ENCODE results near the gene HES1. TPM values are rescaled to one million over a fixed set of nuclear protein-coding genes. Genes with fewer than 3 reads are reported as not detected.

Gene HES1
- total and polyA plus RNA-seq, 2 experiments from 2014 or later: 42.7 to 60.8 TPM

GRCh38 chr3:194110483-194110882, 25.5 kb upstream of the HES1 start:
- Mint-ChIP-seq H3K9me3 (no peaks in the 10 kb centered on the region), H3K4me3 (no peak overlapping the region), H3K27me3 (ENCODE audit: insufficient read depth, low read depth, poor library complexity) (peaks cover 4% of the 10 kb centered on the region), H3K36me3 (ENCODE audit: low read depth) (no peaks in the 10 kb centered on the region), H3K27ac (no peak overlapping the region), H3K4me1 (peaks cover 19% of the 10 kb centered on the region)
- H3F3A ChIP-seq (replicated peaks; ENCODE audit: low read depth): no peaks in the 10 kb centered on the region
- H3K4me1 ChIP-seq (ENCODE audit: insufficient read depth): peaks cover 10% of the 10 kb centered on the region
- no peaks in the 10 kb centered on the region for H3K36me3 ChIP-seq (ENCODE audit: insufficient read depth)
- no peak overlapping the region for H3K4me2 ChIP-seq
- no peak for ATAC-seq
- H3K27me3 ChIP-seq (ENCODE audit: insufficient read depth): no peaks in the 10 kb centered on the region
- DNase-seq (ENCODE audit: low spot score): no peak
- no peaks in the 10 kb centered on the region for H3K79me2 ChIP-seq (replicated peaks; ENCODE audit: insufficient read depth)
- H3K9me2 ChIP-seq (ENCODE audit: insufficient read depth): peaks cover 3% of the 10 kb centered on the region; the same call in 1 of the 2 replicates
- no peak for TF ChIP-seq REST (IDR thresholded peaks at IDR 0.05; ENCODE audit: unreplicated experiment)
- TF ChIP-seq ETS1 (IDR thresholded peaks at IDR 0.05): no peak
- TF ChIP-seq JUNB (IDR thresholded peaks at IDR 0.05; ENCODE audit: unreplicated experiment): no peak
- H4K20me1 ChIP-seq (replicated peaks; ENCODE audit: insufficient read depth): no peaks in the 10 kb centered on the region
- H3K4me3 ChIP-seq: no peak overlapping the region
- H3K27ac ChIP-seq (ENCODE audit: low read depth): no peak overlapping the region
- H2AFZ ChIP-seq: no peak overlapping the region

GRCh38 chr3:194111336-194111735, 24.6 kb upstream of the HES1 start:
- H3K4me2 ChIP-seq: no peak overlapping the region
- H3K4me1 Mint-ChIP-seq: peaks cover 16% of the 10 kb centered on the region
- H3F3A ChIP-seq (replicated peaks; ENCODE audit: low read depth): no peaks in the 10 kb centered on the region
- H3K79me2 ChIP-seq (replicated peaks; ENCODE audit: insufficient read depth): no peaks in the 10 kb centered on the region
- no peaks in the 10 kb centered on the region for H3K9me3 Mint-ChIP-seq
- no peak overlapping the region for H2AFZ ChIP-seq
- ATAC-seq (no peak), DNase-seq (ENCODE audit: low spot score) (no peak)
- no peaks in the 10 kb centered on the region for H3K36me3 Mint-ChIP-seq (ENCODE audit: low read depth)
- H3K4me1 ChIP-seq (ENCODE audit: insufficient read depth): peaks cover 10% of the 10 kb centered on the region
- no peak overlapping the region for H3K27ac ChIP-seq (ENCODE audit: low read depth)
- peaks cover 4% of the 10 kb centered on the region for H3K27me3 Mint-ChIP-seq (ENCODE audit: insufficient read depth, low read depth, poor library complexity)
- H3K4me3 Mint-ChIP-seq: no peak overlapping the region
- H3K9me2 ChIP-seq (ENCODE audit: insufficient read depth): peaks cover 3% of the 10 kb centered on the region; the same call in 1 of the 2 replicates
- H3K27ac Mint-ChIP-seq: no peak overlapping the region
- H3K36me3 ChIP-seq (ENCODE audit: insufficient read depth): no peaks in the 10 kb centered on the region
- no peaks in the 10 kb centered on the region for H4K20me1 ChIP-seq (replicated peaks; ENCODE audit: insufficient read depth)
- H3K27me3 ChIP-seq (ENCODE audit: insufficient read depth): no peaks in the 10 kb centered on the region
- no peak overlapping the region for H3K4me3 ChIP-seq
- TF ChIP-seq ZNF331 (CRISPR knock-in tag; IDR thresholded peaks at IDR 0.05; ENCODE audit: low read depth): no peak
- no peak for TF ChIP-seq CTCF (conservative IDR thresholded peaks at IDR 0.05; ENCODE audit: low read depth in 2 of 2)
- no peak for TF ChIP-seq POLR2AphosphoS5 (IDR thresholded peaks at IDR 0.05; ENCODE audit: low read depth)
- TF ChIP-seq REST (IDR thresholded peaks at IDR 0.05; ENCODE audit: unreplicated experiment): no peak
- no peak for TF ChIP-seq JUNB (IDR thresholded peaks at IDR 0.05; ENCODE audit: unreplicated experiment)
- TF ChIP-seq STAT1 (IDR thresholded peaks at IDR 0.05; ENCODE audit: unreplicated experiment): no peak
- no peak for TF ChIP-seq ZNF114 (CRISPR knock-in tag; IDR thresholded peaks at IDR 0.05)
- TF ChIP-seq ETS1 (IDR thresholded peaks at IDR 0.05): no peak
- TF ChIP-seq EZH2 (IDR thresholded peaks at IDR 0.05; ENCODE audit: low read depth, unreplicated experiment): no peak
- no peak for TF ChIP-seq NANOG (IDR thresholded peaks at IDR 0.05; ENCODE audit: borderline replicate concordance)
